Panc1 (cell line): ENCODE measurements around the gene FKBP5. TPM values are rescaled to one million over a fixed set of nuclear protein-coding genes. Genes with fewer than 3 reads are reported as not detected.

Source experiments
- ATAC-seq: fragments of 200-7000 bp; cut with Tn5 transposase; 2 replicates; pipeline ENCODE4 v1.9.1; 2020; ENCODE audit warnings: mild to moderate bottlenecking, moderate library complexity
- BruUV-seq: library from RNA; stranded (reverse); fragments of 400-500 nt; replicated peaks from 2 replicates; lab custom pipeline; 2021; lab: Mats Ljungman, UMichigan
- CTCF ChIA-PET: fragments of 300-600 bp; sonication (Branson Sonifier 250); formaldehyde crosslinking; loops from one replicate; lab custom pipeline; 2022; ENCODE audit warnings: antibody characterized with exemption; lab: Charles Lee
- POLR2A ChIA-PET: fragments of 300-600 bp; sonication (Branson Sonifier 250); formaldehyde crosslinking; loops from one replicate; lab custom pipeline; 2022; ENCODE audit warnings: antibody characterized with exemption; lab: Charles Lee
- DNase-seq: peaks from one replicate; pipeline ENCODE4 v3.0.0-alpha.2; 2010; ENCODE audit warnings: low read depth, low spot score
- H3K27ac ChIP-seq: 2 replicates; pipeline ENCODE4 v1.5.1; 2011; ENCODE audit warnings: mild to moderate bottlenecking, low read length, inconsistent platforms
- H3K27me3 ChIP-seq: fragments of 200-500 bp; sonication (Bioruptor generic); 2 replicates; pipeline ENCODE4 v1.6.0; 2014; ENCODE audit warnings: low read length, inconsistent platforms; ENCODE audit not compliant: control insufficient read depth, insufficient read depth
- H3K36me3 ChIP-seq: fragments of 200-500 bp; sonication (Bioruptor generic); 2 replicates; pipeline ENCODE4 v1.5.1; 2014; ENCODE audit warnings: inconsistent platforms, mild to moderate bottlenecking, low read length, moderate library complexity; ENCODE audit not compliant: control insufficient read depth, insufficient read depth
- H3K4me1 ChIP-seq: 2 replicates; pipeline ENCODE4 v1.5.1; 2011; ENCODE audit warnings: inconsistent platforms, mild to moderate bottlenecking, low read length, moderate library complexity; ENCODE audit not compliant: control insufficient read depth, insufficient read depth
- H3K4me3 ChIP-seq, 2 experiments: 2 replicates each; pipeline ENCODE4 v1.5.1; 2011 to 2012; ENCODE audit warnings: low read depth in 2 of 2, low read length in 2 of 2, mild to moderate bottlenecking in 2 of 2, inconsistent platforms in 1 of 2, moderate library complexity in 1 of 2
- H3K9me3 ChIP-seq: fragments of 200-500 bp; sonication (Bioruptor generic); 2 replicates; pipeline ENCODE4 v1.5.1; 2014; ENCODE audit warnings: low read depth, mild to moderate bottlenecking, inconsistent platforms, low read length, moderate library complexity; ENCODE audit not compliant: control insufficient read depth, insufficient read depth
- CTCF ChIP-seq: fragments of 450-650 bp; IDR thresholded peaks from 2 replicates; pipeline ENCODE4 v1.5.1; 2017; ENCODE audit warnings: mild to moderate bottlenecking
- POLR2AphosphoS5 ChIP-seq: IDR thresholded peaks from 2 replicates; pipeline ENCODE4 v1.6.1; 2012; ENCODE audit warnings: mild to moderate bottlenecking, low read depth, low read length, moderate library complexity
- REST ChIP-seq, 2 experiments: IDR thresholded peaks; 2 replicates each; pipeline ENCODE4 v1.6.1; 2011 to 2012; ENCODE audit warnings: low read depth in 2 of 2, control low read depth in 1 of 2, low read length in 1 of 2, mild to moderate bottlenecking in 1 of 2, moderate library complexity in 1 of 2; ENCODE audit not compliant: insufficient read depth in 1 of 2
- SIN3A ChIP-seq: IDR thresholded peaks from 2 replicates; pipeline ENCODE4 v1.6.1; 2012; ENCODE audit warnings: low read depth, mild to moderate bottlenecking, low read length, moderate library complexity, borderline replicate concordance; ENCODE audit not compliant: insufficient read depth
- TCF7L2 ChIP-seq: IDR thresholded peaks from 2 replicates; pipeline ENCODE4 v1.6.1; 2011; ENCODE audit warnings: mild to moderate bottlenecking, low read depth, low read length, inconsistent platforms
- in situ Hi-C: cut with HindIII; loops from 2 replicates; pipeline ENCODE4 v1.10.0; 2016; ENCODE audit warnings: low sequenced_read_pairs, low pct_unique_long_range_greater_than_20kb
- intact Hi-C: fragments of 100-400 bp; cut with micrococcal nuclease; formaldehyde crosslinking; loops from one replicate; pipeline ENCODE4 v1.10.0; 2022; ENCODE audit not compliant: unreplicated experiment
- total RNA-seq: library from RNA; stranded (reverse); gene quantifications from one replicate; pipeline ENCODE4 v1.2.1, GENCODE V29; 2021; ENCODE audit not compliant: unreplicated experiment

Gene FKBP5
- total RNA-seq, 1 experiment from 2014 or later, result 25.2 TPM

- ATAC-seq (no peak), DNase-seq (no peak)
- Histone ChIP-seq H3K27me3 (no peaks in the 10 kb centered on the region), H3K27ac (no peak overlapping the region), H3K4me3 (no peak overlapping the region), H3K9me3 (no peaks in the 10 kb centered on the region), H3K36me3 (no peaks in the 10 kb centered on the region), H3K4me1 (no peaks in the 10 kb centered on the region)
- no peak for TF ChIP-seq REST (IDR thresholded peaks at IDR 0.05; ENCODE audit: insufficient read depth in 1 of 2, low read depth in 2 of 2, low read length in 1 of 2)
- no peak for TF ChIP-seq CTCF
- TF ChIP-seq TCF7L2, result no peak
- TF ChIP-seq SIN3A, result no peak
- no peak for TF ChIP-seq POLR2AphosphoS5
- intact Hi-C loops, result no loop called here
- no TSS peak for BruUV-seq
- ChIA-PET CTCF (no interaction called here), POLR2A (no interaction called here)
- in situ Hi-C loops, result no loop called here
Measured at GRCh38 chr6:35609588-35609987, 79.1 kb downstream of the FKBP5 start.

GRCh38 chr6:35607517-35608233 lies 81.0 kb downstream of the FKBP5 start:
- POLR2A ChIA-PET, result no interaction called here
- CTCF ChIA-PET, result no interaction called here
- TF ChIP-seq SIN3A, result no peak
- no peak for TF ChIP-seq REST (IDR thresholded peaks at IDR 0.05; ENCODE audit: insufficient read depth in 1 of 2, low read depth in 2 of 2, low read length in 1 of 2)
- no peak for TF ChIP-seq TCF7L2
- TF ChIP-seq CTCF, result no peak
- no peak for TF ChIP-seq POLR2AphosphoS5

More at GRCh38 chr6:35607517-35608233, 81.0 kb downstream of the FKBP5 start:
- H3K9me3 ChIP-seq, result no peaks in the 10 kb centered on the region
- no peaks in the 10 kb centered on the region for H3K36me3 ChIP-seq
- H3K4me3 ChIP-seq, result no peak overlapping the region
- no peak for ATAC-seq
- BruUV-seq, result no TSS peak
- DNase-seq, result no peak
- H3K27me3 ChIP-seq, result no peaks in the 10 kb centered on the region
- in situ Hi-C loops (no loop called here), intact Hi-C loops (no loop called here)
- no peak overlapping the region for H3K27ac ChIP-seq
- H3K4me1 ChIP-seq, result 0 out of 2 replicates have a peak, but pooled peaks cover 3% of the 10 kb centered on the region
